Stimulated activated naive B cell treated with anti-CD40 and anti-IgM and Interleukin-4, amounts not matched to agents 10 μg/mL and 1 μg/mL and 100 μg/mL, for 72 hours (primary cell): ENCODE data around the gene SLC25A11.
A peak's percentile ranks its signal among the peaks of the same experiment; 100 is the strongest.

Experiments used
- ATAC-seq, 2 donors: fragments of 150-1000 bp; cut with Tn5 transposase; replicated peaks; 2 replicates each; pipeline ENCODE4 v1.10.0; 2021; ENCODE audit warnings: moderate library complexity in 1 of 2
- DNase-seq: peaks from one replicate; pipeline ENCODE4 v3.0.0; 2021
- H3K27ac Mint-ChIP-seq: one replicate; pipeline ENCODE4 v1.8.0; 2022; ENCODE audit warnings: mild to moderate bottlenecking, mixed read lengths
- H3K27me3 Mint-ChIP-seq, 2 donors: one replicate each; pipeline ENCODE4 v1.8.0; 2022; ENCODE audit warnings: mixed read lengths in 2 of 2
- H3K36me3 Mint-ChIP-seq, 2 donors: one replicate each; pipeline ENCODE4 v1.8.0; 2022; ENCODE audit warnings: mixed read lengths in 2 of 2, mild to moderate bottlenecking in 1 of 2
- H3K4me1 Mint-ChIP-seq, 2 donors: one replicate each; pipeline ENCODE4 v1.8.0; 2022; ENCODE audit warnings: mixed read lengths in 2 of 2, mild to moderate bottlenecking in 1 of 2
- H3K4me3 Mint-ChIP-seq, 2 donors: one replicate each; pipeline ENCODE4 v1.8.0; 2022; ENCODE audit warnings: mild to moderate bottlenecking in 2 of 2, mixed read lengths in 2 of 2, moderate library complexity in 1 of 2
- H3K9me3 Mint-ChIP-seq, 2 donors: one replicate each; pipeline ENCODE4 v1.8.0; 2022; ENCODE audit warnings: mixed read lengths in 2 of 2, mild to moderate bottlenecking in 1 of 2

SLC25A11 gene

DNA sequence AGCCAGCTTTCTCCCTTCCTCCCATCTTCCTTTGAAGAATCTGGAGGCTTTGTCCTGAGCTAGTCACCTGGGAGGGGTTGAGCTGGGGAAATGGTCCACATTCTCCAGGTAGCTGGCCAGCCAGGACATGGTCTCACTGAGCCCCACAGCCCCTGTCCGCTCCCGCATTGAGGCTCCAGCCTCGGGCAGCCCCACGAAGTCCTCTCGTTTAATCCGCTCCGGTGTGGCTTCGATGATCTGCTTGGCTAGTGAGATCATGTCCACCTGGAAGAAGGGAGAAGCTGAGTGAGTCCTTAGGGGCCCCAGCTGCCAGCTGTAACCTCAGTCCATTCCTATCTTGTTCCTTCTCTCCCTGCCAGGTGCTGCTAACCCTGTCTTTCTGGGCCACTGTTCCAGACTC, 30.4 kb upstream of the SLC25A11 start:
- H3K9me3 Mint-ChIP-seq: no peaks in the 10 kb centered on the region
- no peak for DNase-seq
- no peaks in the 10 kb centered on the region for H3K27me3 Mint-ChIP-seq
- H3K36me3 Mint-ChIP-seq: peaks cover 51 to 52% of the 10 kb centered on the region in 2 donors
- peak overlapping the region; percentile 43 for H3K27ac Mint-ChIP-seq
- no peak for ATAC-seq
- H3K4me1 Mint-ChIP-seq: peaks cover 15 to 23% of the 10 kb centered on the region in 2 donors
- H3K4me3 Mint-ChIP-seq: no peak overlapping the region

DNA sequence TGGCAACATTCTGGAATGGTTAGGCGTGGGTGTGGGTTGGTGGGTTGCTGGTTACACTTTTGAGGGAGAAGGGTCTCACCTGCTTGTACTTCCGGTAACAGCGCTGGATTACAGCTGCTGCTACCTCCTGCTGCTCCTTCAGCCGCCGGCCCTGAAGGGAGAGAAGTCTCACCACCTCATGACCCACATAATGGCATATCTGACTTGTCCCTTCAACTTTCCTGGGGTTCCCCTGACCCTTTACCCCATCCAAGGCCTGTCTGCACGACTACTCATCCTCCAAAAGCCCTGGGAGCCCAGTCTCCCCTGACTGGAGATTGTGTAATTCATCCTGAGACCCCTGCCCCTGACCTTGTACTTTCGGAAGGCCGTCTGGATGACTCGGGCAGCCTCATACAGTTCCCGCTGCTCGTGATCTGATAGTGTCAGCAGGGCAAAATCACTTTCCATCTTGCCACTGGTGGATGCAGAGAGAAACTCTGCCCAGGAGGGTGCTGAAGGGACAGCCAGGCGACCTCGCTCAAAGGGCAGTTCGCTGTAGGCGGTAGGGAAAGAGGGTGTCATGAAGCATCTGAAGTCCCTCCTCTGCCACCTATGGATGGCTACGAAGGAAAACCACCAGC, 29.8 kb upstream of the SLC25A11 start:
- peaks cover 17 to 24% of the 10 kb centered on the region in 2 donors for H3K4me1 Mint-ChIP-seq
- H3K9me3 Mint-ChIP-seq: no peaks in the 10 kb centered on the region
- H3K27ac Mint-ChIP-seq: no peak overlapping the region
- H3K36me3 Mint-ChIP-seq: peaks cover 50 to 52% of the 10 kb centered on the region in 2 donors
- no peak overlapping the region for H3K4me3 Mint-ChIP-seq
- no peak for DNase-seq
- ATAC-seq: no peak
- no peaks in the 10 kb centered on the region for H3K27me3 Mint-ChIP-seq

DNA sequence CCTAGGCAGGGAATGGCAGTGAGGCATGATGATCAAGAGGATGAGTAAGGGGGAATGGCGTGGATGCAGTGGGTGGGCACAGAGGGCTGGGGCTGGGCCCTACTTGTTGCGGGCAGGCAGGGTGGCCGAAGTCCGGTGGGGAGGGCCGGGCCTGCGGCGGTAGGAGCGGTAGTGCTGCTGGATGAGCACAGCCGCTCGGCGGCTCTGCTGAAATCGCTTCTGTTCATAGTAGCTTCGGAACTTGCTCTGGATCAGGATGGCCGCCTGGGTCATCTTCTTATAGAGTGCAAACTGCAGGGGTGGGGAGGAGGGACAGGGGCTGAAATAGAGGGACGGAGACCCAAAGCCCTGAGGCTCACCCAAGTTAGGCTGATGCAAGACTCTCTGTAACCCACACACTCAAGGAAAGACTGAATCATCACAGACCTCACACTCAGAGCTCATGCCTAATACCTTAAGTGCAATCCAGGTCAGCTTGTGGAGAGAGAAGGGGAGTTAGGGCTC, 29.3 kb upstream of the SLC25A11 start:
- Mint-ChIP-seq H3K4me1 (peaks cover 17 to 25% of the 10 kb centered on the region in 2 donors), H3K9me3 (no peaks in the 10 kb centered on the region), H3K27me3 (no peaks in the 10 kb centered on the region), H3K27ac (no peak overlapping the region), H3K36me3 (peaks cover 46 to 48% of the 10 kb centered on the region in 2 donors), H3K4me3 (no peak overlapping the region)
- no peak for DNase-seq
- no peak for ATAC-seq

DNA sequence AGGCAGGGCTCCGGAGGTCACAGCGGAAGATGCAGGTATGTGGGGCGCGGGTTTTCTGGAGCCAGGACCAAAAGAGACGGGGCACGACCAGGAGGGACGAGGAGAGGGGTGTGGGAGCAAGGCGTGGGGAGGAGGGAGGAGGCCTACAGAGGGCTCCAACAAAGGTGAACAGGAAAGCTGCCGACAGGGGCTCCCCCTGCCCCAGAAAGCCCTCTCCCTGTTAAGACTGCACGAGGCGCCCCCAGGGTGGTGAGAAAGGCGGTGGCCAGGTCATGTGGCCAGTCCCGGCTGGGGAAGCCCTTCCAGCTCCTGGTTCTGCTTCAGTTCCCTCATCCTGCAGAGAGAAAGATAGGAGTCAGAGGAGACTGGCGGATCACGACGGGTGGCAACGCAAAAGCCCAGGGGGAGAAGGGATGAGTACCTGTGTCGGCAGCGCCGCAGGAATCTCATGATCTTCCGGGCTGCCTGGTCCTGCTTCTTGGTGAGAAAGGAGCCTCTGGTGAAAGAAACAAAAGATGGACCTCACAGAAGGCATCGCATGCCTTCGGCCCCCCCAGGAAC, 28.7 kb upstream of the SLC25A11 start:
- no peak overlapping the region for H3K27ac Mint-ChIP-seq
- peaks cover 42% of the 10 kb centered on the region in 2 donors for H3K36me3 Mint-ChIP-seq
- DNase-seq: no peak
- H3K27me3 Mint-ChIP-seq: no peaks in the 10 kb centered on the region
- no peaks in the 10 kb centered on the region for H3K9me3 Mint-ChIP-seq
- ATAC-seq: no peak
- no peak overlapping the region for H3K4me3 Mint-ChIP-seq
- H3K4me1 Mint-ChIP-seq: peaks cover 17 to 23% of the 10 kb centered on the region in 2 donors

DNA sequence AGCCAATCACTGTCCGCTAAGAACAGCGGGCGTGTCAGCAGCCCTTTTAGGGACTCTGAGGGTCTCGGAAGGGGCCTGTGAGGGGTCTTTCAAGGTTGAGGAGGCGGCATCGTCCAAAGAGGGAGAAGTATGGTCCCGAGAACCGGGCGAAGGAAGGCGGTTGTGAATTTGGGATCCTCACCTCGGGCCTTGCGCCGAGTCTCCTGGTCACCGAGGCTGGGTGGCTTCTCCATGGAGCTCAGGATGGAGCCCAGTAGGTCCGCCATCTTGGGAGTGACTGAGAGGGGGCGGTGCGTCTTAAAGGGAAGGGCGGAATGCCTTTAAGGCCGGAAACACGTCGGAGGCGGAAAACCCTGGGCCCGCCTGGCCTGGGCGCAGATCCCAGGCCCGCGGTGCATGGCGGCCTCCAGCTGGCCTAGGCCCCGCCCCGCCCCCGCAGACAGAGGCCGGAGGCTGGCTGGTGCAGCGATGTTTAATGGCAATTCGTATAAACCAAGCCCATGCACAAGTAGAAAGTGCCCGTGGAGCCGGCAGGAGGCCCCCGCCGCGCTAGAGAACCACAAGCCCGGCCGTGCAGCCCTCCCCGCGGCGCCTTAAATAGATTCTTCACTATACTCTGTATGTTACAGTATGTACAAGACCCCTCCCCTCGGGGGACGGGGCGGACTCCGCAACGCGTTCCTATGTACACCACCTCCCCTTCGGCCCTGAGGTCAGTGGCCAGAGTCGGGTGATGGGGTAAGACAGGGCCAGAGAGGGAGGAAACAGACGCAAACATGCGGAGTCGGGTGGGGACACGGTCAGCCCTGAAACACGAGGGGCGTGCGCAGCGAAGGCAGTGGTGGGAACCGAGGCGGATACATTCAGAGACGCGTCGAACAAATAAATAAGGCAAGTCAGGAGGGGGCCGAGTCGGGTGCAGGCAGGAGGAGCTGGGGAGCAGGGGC, 28.0 kb upstream of the SLC25A11 start, which contains the start of gene SPAG7:
Gene SPAG7, minus strand, starts transcription at position 279 of the 947 bp plus-strand sequence. Its CDS starts 13 bp downstream, at position 266.
- Mint-ChIP-seq H3K4me3 (no peak within 1 kb of the TSS), H3K36me3 (peaks cover 37 to 40% of the 10 kb centered on the region in 2 donors), H3K4me1 (peaks cover 17 to 25% of the 10 kb centered on the region in 2 donors), H3K27me3 (no peaks in the 10 kb centered on the region), H3K9me3 (no peaks in the 10 kb centered on the region), H3K27ac (no peak within 1 kb of the TSS)
- peak; percentile 52 to 71 for ATAC-seq
- DNase-seq: peak; percentile 96

DNA sequence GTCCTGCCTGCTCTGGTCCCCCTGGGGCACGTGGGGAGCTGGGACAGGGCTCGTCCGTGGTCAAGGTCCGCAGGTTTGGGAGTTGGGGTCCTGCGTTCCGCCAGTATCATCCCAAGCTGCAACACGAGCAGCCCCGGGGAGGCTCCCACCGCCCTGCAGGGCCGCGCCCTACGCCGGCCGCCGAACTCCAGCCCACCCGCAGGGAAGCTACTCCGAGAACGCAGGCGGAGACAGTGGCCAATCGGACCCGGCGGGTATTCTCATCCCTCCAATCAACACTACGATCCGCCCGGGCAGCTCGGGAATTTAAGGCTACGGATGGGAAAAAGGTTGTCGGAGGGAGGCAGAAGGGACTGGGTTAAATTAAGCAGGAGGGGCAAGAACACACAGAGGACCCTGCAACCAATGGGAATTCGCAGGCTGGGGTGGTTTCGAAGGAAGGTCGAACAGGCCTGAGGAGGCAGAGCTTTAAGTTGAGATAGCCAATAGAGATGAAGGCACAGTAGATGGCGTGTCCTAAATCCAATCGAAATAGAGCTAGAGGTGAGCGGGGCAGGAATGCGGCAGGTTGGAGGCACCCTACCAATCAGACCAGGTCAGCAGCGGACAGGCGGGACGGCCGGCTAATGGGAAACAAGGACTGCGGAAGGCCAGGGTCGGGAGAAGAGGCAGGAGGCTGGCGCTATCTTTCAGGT, 27.1 kb upstream of the SLC25A11 start:
- Mint-ChIP-seq H3K9me3 (no peaks in the 10 kb centered on the region), H3K27ac (no peak overlapping the region), H3K4me3 (no peak overlapping the region), H3K27me3 (no peaks in the 10 kb centered on the region), H3K36me3 (peaks cover 29 to 32% of the 10 kb centered on the region in 2 donors), H3K4me1 (peaks cover 17 to 23% of the 10 kb centered on the region in 2 donors)
- DNase-seq: peak; percentile 98
- peak; percentile 83 to 86 for ATAC-seq

DNA sequence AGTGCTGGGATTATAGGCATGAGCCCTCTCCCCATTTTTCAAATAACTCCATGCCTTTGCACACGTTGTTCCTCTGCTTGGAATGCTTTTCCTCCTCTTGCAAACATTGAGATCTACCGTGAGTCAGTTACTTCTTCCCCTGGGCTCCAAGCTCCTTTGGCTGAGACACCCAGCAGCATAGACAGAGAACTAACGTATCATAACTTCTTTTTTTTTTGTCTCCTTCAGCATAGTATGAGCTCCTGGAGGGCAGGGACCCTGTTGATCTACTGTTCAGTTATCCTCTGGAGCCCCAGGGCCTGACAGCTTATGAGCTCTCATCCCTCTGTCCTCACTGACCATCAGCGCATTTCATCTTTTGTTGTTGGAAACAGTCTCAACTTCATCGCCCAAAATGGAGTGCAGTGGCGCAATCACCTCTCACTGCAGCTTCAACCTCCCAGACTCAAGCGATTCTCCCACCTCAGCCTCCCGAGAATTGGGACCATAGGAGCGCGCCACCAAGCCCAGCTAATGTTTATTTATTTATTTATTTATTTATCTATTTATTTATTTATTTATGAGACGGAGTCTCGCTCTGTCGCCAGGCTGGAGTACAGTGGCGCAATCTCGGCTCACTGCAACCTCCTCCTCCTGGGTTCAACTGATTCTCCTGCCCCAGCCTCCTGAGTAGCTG, 25.6 kb upstream of the SLC25A11 start:
- no peaks in the 10 kb centered on the region for H3K27me3 Mint-ChIP-seq
- H3K4me1 Mint-ChIP-seq: peaks cover 17% of the 10 kb centered on the region in 2 donors
- no peaks in the 10 kb centered on the region for H3K9me3 Mint-ChIP-seq
- H3K4me3 Mint-ChIP-seq: peak overlapping the region in 1 of 2 donors; percentile 11
- no peak for DNase-seq
- ATAC-seq: no peak
- H3K36me3 Mint-ChIP-seq: peaks cover 26% of the 10 kb centered on the region in 2 donors
- H3K27ac Mint-ChIP-seq: peak overlapping the region; percentile 84

DNA sequence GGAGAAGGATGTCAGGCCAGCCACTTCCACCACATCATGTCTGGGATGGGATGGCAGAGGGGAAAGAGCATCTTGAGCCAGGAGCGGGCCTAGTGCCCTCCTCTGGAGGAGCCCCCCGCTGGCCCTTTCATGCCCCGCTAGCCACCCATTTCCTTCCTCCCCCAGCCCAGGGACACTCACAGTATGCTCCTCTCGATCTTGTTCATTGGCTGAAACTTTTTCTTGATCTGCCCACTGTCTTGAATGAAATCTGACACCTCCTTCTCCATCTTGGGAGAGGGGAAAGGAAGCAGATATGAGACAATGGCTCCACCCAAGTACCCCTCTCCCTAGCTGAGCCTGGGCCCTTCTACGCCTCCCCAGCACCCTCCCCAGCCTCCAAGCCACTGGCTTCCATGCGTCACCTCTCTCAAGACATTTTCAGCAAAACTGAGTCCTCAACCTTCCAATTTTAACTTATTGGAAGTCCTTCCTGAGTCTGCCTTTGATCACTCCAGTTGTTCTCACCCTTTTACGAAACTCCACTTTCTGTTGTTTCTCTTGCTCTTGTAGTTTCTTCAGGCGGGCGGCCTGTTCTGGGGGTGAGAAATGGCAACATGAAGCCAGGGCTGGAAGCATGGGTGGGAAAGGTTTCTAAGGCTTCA, 20.6 kb upstream of the SLC25A11 start:
- Mint-ChIP-seq H3K4me1 (peaks cover 11 to 22% of the 10 kb centered on the region in 2 donors), H3K9me3 (no peaks in the 10 kb centered on the region), H3K27me3 (no peaks in the 10 kb centered on the region), H3K27ac (peak overlapping the region; percentile 77), H3K4me3 (no peak overlapping the region), H3K36me3 (peaks cover 40 to 55% of the 10 kb centered on the region in 2 donors)
- ATAC-seq: no peak
- DNase-seq: no peak

DNA sequence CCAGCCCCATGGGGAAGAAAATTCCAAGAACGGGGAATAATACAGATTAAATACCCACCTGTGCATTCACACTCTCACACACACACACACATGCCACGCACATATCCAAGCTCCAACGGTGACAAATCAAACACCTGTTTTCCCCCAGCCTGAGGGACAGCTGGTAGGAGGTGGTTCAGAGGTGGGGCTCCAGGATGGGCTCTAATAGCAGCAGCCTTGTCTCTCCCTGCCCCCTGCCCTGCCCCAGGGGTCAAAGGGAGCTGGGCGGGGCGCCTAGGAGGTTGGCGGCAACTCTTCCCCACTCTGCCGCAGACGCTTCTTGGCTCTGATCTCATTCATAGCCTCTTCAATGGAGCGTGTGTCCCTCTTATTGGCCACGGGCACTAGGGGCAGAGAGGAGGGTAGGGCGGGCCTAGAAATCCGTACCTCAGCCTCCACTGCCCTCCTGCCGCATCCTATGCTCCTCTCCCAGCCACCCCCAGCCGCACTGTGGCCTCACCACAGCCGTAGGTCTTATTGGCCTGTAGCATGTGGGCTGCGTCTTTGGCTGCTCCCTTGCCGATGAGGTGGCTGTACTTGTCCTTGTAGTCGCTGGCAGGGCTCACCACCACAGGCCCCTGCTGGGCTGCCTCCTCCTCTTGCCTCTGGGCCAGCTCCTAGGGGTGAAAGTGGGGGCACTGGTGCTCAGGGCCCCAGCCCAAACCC, 19.6 kb upstream of the SLC25A11 start:
- ATAC-seq (no peak), DNase-seq (no peak)
- H3K4me3 Mint-ChIP-seq: no peak overlapping the region
- H3K36me3 Mint-ChIP-seq: peaks cover 37 to 46% of the 10 kb centered on the region in 2 donors
- H3K9me3 Mint-ChIP-seq: no peaks in the 10 kb centered on the region
- no peaks in the 10 kb centered on the region for H3K27me3 Mint-ChIP-seq
- H3K27ac Mint-ChIP-seq: no peak overlapping the region
- H3K4me1 Mint-ChIP-seq: peaks cover 6 to 18% of the 10 kb centered on the region in 2 donors

DNA sequence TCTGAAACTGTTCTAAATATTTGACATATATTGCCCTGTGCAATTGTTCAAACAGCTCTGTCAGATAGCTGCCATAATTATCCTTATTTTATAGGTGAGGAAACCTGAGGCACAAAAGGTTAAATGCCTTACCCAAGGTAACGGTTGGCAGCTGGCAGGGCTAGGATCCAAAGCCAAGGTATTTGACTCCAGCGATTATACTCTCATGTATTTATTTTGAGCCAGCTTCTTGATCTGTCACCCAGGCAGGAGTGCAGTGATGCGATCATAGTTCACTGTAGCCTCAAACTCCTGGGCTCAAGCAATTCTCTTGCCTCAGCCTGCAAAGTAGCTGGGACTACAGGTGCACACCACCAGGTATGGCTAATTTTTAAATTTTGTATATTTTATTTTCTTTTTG, 18.3 kb upstream of the SLC25A11 start:
- no peaks in the 10 kb centered on the region for H3K9me3 Mint-ChIP-seq
- no peak overlapping the region for H3K4me3 Mint-ChIP-seq
- no peak overlapping the region for H3K27ac Mint-ChIP-seq
- H3K27me3 Mint-ChIP-seq: no peaks in the 10 kb centered on the region
- peaks cover 37 to 51% of the 10 kb centered on the region in 2 donors for H3K36me3 Mint-ChIP-seq
- DNase-seq (no peak), ATAC-seq (peak in 1 of 2 donors; percentile 31)
- H3K4me1 Mint-ChIP-seq: peaks cover 5 to 18% of the 10 kb centered on the region in 2 donors

DNA sequence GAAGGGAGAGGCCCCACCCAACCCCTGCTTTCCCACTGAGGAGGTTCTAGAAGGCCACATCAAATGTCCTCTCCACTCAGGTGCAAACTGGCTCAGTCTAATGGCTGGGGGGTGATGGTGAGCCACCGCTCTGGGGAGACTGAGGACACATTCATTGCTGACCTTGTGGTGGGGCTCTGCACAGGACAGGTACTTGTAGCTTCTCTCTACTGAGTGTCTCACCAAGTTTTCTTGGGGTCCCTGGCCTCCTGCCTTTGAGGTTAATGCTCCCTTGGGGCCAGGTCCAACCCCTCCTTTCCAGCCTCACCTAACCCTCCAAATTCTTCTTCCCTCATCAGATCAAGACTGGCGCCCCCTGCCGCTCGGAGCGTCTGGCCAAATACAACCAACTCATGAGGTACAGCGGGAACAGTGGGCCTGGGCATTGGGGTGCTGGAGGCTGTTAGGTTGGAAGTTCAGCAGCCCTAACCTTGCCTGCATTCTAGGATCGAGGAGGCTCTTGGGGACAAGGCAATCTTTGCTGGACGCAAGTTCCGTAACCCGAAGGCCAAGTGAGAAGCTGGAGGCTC, 16.7 kb upstream of the SLC25A11 start:
- H3K4me3 Mint-ChIP-seq: no peak overlapping the region

DNA sequence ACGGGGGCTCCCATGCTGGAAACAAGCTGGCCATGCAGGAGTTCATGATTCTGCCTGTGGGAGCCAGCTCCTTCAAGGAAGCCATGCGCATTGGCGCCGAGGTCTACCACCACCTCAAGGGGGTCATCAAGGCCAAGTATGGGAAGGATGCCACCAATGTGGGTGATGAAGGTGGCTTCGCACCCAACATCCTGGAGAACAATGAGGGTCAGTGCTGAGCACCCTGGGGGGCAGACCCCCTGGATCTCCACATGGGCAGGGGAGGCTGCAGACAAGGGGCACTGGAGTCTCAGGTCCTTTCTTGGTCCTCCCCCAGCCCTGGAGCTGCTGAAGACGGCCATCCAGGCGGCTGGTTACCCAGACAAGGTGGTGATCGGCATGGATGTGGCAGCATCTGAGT, 15.2 kb upstream of the SLC25A11 start:
- peaks cover 32 to 52% of the 10 kb centered on the region in 2 donors for H3K36me3 Mint-ChIP-seq
- no peaks in the 10 kb centered on the region for H3K9me3 Mint-ChIP-seq
- no peak overlapping the region for H3K4me3 Mint-ChIP-seq
- H3K4me1 Mint-ChIP-seq: peaks cover 22 to 38% of the 10 kb centered on the region in 2 donors
- H3K27me3 Mint-ChIP-seq: no peaks in the 10 kb centered on the region
- H3K27ac Mint-ChIP-seq: no peak overlapping the region
- no peak for ATAC-seq
- no peak for DNase-seq

More for the DNA sequence above, 16.7 kb upstream of the SLC25A11 start:
- Mint-ChIP-seq H3K4me1 (peaks cover 8 to 23% of the 10 kb centered on the region in 2 donors), H3K27me3 (no peaks in the 10 kb centered on the region), H3K27ac (no peak overlapping the region), H3K36me3 (peaks cover 39 to 52% of the 10 kb centered on the region in 2 donors), H3K9me3 (no peaks in the 10 kb centered on the region)
- no peak for ATAC-seq
- no peak for DNase-seq
